ENCODE results near the gene ORAI3. TPM values are rescaled to one million over a fixed set of nuclear protein-coding genes. Genes with fewer than 3 reads are reported as not detected.

ORAI3 gene
- total RNA-seq, 4 donors from 2014 or later = 10.3 to 15.6 (median 12.5) TPM

DNA sequence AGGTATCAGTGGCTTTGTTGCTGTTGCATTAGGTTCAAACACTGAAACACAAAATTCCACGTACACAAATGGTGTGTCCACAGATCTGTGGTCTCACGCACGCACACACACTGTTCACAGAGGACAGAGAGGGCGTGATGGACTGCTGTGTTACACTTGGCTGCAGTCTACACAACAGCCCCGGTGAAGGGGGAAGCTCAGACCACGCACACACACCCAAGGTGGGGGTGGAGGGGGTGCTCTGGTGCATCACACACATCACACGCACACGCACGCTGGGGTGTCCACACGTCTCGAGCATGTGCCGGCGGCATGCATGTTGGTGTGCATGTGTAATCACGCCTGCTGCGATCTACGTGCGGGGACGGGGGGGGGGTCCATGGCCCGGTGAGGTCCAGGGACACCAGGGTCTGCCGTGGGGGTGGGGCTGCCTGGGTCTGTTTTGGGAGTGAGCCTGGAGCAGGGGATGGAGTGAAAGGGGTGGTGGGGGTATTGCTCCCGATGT lies 43.5 kb downstream of the ORAI3 start:
- Histone ChIP-seq H3K27ac (no peak overlapping the region), H3K36me3 (no peaks in the 10 kb centered on the region), H3K27me3 (peaks cover 0 to 8% (median 3%) of the 10 kb centered on the region in 3 donors), H3K9me3 (no peaks in the 10 kb centered on the region), H3K4me1 (peaks cover 0 to 9% of the 10 kb centered on the region in 2 donors), H3K4me3 (no peak overlapping the region)
- in situ Hi-C loops (cut with MboI; ENCODE audit: low sequenced_read_pairs in 4 of 4) = loop anchor here in 3 of 4 donors (25.0 kb wide), 4 partner anchors 95 to 870 kb away; partner anchors contain the start of genes ZNF267 (in 3 of the 3), COX6A2 (in 1 of the 3), PRSS36 (in 1 of the 3) and PRSS53 (in 1 of the 3)
- no peak for DNase-seq
- TF ChIP-seq POLR2A (IDR thresholded peaks at IDR 0.05) = no peak
- TF ChIP-seq CTCF (IDR thresholded peaks at IDR 0.05 in 4 of 5, conservative IDR thresholded peaks at IDR 0.05 in 1 of 5) = no peak
- no peak for ATAC-seq
- intact Hi-C loops (cut with DNase I; ENCODE audit: low total_unique reads) = no loop called here

- DNase-seq = no peak
- no peak for ATAC-seq
- no peak for TF ChIP-seq CTCF (IDR thresholded peaks at IDR 0.05 in 4 of 5, conservative IDR thresholded peaks at IDR 0.05 in 1 of 5)
- no peak for TF ChIP-seq POLR2A (IDR thresholded peaks at IDR 0.05)
- Histone ChIP-seq H3K27me3 (peaks cover 0 to 8% (median 3%) of the 10 kb centered on the region in 3 donors), H3K4me1 (peaks cover 0 to 12% of the 10 kb centered on the region in 2 donors), H3K9me3 (no peaks in the 10 kb centered on the region), H3K27ac (no peak overlapping the region), H3K36me3 (no peaks in the 10 kb centered on the region), H3K4me3 (no peak overlapping the region)
- in situ Hi-C loops (cut with MboI; ENCODE audit: low sequenced_read_pairs in 4 of 4) (loop anchor here in 3 of 4 donors (25.0 kb wide), 4 partner anchors 94 to 869 kb away; partner anchors contain the start of genes ZNF267 (in 3 of the 3), COX6A2 (in 1 of the 3), PRSS36 (in 1 of the 3) and PRSS53 (in 1 of the 3)), intact Hi-C loops (cut with DNase I; ENCODE audit: low total_unique reads) (no loop called here)
These were observed 44.3 kb downstream of the ORAI3 start for GRCh38 chr16:30992931-30993816.

DNA sequence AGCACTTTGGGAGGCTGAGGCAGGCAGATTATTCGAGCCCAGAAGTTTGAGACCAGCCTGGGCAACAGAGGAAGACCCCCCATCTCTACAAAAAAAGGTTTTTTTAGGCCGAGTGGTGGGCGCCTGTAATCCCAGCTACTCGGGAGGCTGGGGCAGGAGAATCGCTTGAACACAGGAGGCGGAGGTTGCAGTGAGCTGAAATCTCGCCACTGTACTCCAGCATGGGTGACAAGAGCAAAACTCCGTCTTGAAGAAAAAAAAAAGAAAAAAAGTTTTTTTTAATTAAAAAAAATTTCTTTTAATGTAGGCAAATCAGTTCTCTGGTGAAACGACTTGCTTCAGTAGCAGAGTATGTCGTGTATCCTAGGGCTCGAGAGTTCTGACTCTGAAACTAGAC lies 47.1 kb downstream of the ORAI3 start:
- DNase-seq = no peak
- Histone ChIP-seq H3K27ac (peak overlapping the region; percentile 63 to 78 (median 76)), H3K4me3 (peak overlapping the region in 1 of 4 donors; percentile 96)

More for the DNA sequence above, 47.1 kb downstream of the ORAI3 start:
- Histone ChIP-seq H3K9me3 (no peaks in the 10 kb centered on the region), H3K4me1 (peaks cover 0 to 12% of the 10 kb centered on the region in 2 donors), H3K36me3 (no peaks in the 10 kb centered on the region), H3K27me3 (peaks cover 0 to 8% (median 3%) of the 10 kb centered on the region in 3 donors)
- in situ Hi-C loops (cut with MboI; ENCODE audit: low sequenced_read_pairs in 4 of 4) (loop anchor here in 3 of 4 donors (25.0 kb wide), 4 partner anchors 91 to 866 kb away; partner anchors contain the start of genes ZNF267 (in 3 of the 3), COX6A2 (in 1 of the 3), PRSS36 (in 1 of the 3) and PRSS53 (in 1 of the 3)), intact Hi-C loops (cut with DNase I; ENCODE audit: low total_unique reads) (loop anchor here (2.0 kb wide), 1 partner anchor 37 kb away; the partner anchor contains the start of gene STX4)
- ATAC-seq = no peak
- no peak for TF ChIP-seq CTCF (IDR thresholded peaks at IDR 0.05 in 4 of 5, conservative IDR thresholded peaks at IDR 0.05 in 1 of 5)
- no peak for TF ChIP-seq POLR2A (IDR thresholded peaks at IDR 0.05)

Data from gastrocnemius medialis (tissue), 4 donors.